Gastrocnemius medialis (tissue), 4 donors: ENCODE data around the gene FBXO42.

ENCODE experiments used
- POLR2A ChIP-seq, 2 donors: fragments of 450-650 bp; IDR thresholded peaks; one replicate each; pipeline ENCODE4 v1.6.1; 2017; ENCODE audit warnings: antibody characterized with exemption in 2 of 2, mild to moderate bottlenecking in 2 of 2, moderate library complexity in 2 of 2
- TF ChIP-seq, protein P1 (sequence below), 5 experiments: fragments of 450-650 bp in 3 of 5; fragments of 200-600 bp in 2 of 5; sonication (generic) in 2 of 5; IDR thresholded peaks in 4 of 5; conservative IDR thresholded peaks in 1 of 5; 1 replicate in 4 of 5; 2 replicates in 1 of 5; pipeline ENCODE4 v1.5.1; 2016 to 2019; ENCODE audit warnings: antibody characterized with exemption in 5 of 5, mild to moderate bottlenecking in 3 of 5, moderate library complexity in 3 of 5

DNA sequence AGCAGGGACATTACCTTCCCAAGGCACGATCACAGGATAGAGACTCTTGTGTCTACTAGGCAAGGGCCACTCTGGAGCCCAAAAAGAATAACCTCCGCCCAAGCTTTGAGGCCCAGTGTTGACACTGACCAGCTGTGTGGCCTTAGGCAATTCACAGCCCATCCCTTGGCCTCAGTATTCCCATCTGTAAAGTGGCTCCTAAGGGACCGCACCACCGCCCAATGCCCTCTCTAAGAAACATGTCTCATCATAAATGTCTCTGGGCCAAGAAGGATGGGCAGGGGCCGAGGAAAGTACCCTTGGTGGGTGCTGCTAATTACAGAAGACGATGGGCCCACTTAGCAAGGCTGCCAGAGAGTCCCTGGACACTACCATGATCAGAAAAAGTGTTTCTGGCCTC, 140.5 kb downstream of the FBXO42 start:
- TF ChIP-seq, protein P1, sequence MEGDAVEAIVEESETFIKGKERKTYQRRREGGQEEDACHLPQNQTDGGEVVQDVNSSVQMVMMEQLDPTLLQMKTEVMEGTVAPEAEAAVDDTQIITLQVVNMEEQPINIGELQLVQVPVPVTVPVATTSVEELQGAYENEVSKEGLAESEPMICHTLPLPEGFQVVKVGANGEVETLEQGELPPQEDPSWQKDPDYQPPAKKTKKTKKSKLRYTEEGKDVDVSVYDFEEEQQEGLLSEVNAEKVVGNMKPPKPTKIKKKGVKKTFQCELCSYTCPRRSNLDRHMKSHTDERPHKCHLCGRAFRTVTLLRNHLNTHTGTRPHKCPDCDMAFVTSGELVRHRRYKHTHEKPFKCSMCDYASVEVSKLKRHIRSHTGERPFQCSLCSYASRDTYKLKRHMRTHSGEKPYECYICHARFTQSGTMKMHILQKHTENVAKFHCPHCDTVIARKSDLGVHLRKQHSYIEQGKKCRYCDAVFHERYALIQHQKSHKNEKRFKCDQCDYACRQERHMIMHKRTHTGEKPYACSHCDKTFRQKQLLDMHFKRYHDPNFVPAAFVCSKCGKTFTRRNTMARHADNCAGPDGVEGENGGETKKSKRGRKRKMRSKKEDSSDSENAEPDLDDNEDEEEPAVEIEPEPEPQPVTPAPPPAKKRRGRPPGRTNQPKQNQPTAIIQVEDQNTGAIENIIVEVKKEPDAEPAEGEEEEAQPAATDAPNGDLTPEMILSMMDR (IDR thresholded peaks at IDR 0.05 in 4 of 5, conservative IDR thresholded peaks at IDR 0.05 in 1 of 5) = no peak
- no peak for TF ChIP-seq POLR2A (IDR thresholded peaks at IDR 0.05)
